NAMALWA (cell line): ENCODE results near the gene NR1D1.
A peak's percentile ranks its signal among the peaks of the same experiment; 100 is the strongest.

Experiments
- DNase-seq: peaks from one replicate; pipeline ENCODE4 v3.0.0-alpha.2; 2015; ENCODE audit warnings: low spot score

The NR1D1 gene

GRCh38 chr17:40075201-40075941 lies 25.0 kb downstream of the NR1D1 start:
- DNase-seq, result peak; percentile 78

- DNase-seq, result no peak
Measured at GRCh38 chr17:40074871-40075200, 25.6 kb downstream of the NR1D1 start.

GRCh38 chr17:40074175-40074512 lies 26.2 kb downstream of the NR1D1 start:
- no peak for DNase-seq

- DNase-seq, result no peak
Measured at GRCh38 chr17:40073454-40074174, 26.8 kb downstream of the NR1D1 start.

GRCh38 chr17:40072735-40073346 lies 27.5 kb downstream of the NR1D1 start:
- DNase-seq, result no peak

GRCh38 chr17:40072040-40072734 lies 28.2 kb downstream of the NR1D1 start:
- no peak for DNase-seq

- DNase-seq, result no peak
Measured at GRCh38 chr17:40071313-40072039, 28.9 kb downstream of the NR1D1 start.

GRCh38 chr17:40070709-40071312 lies 29.6 kb downstream of the NR1D1 start:
- no peak for DNase-seq

GRCh38 chr17:40069751-40070708 lies 30.4 kb downstream of the NR1D1 start:
- peak; percentile 75 for DNase-seq

GRCh38 chr17:40068917-40069750 lies 31.3 kb downstream of the NR1D1 start:
- DNase-seq, result peak; percentile 78

- DNase-seq, result no peak
Measured at GRCh38 chr17:40068584-40068916, 31.8 kb downstream of the NR1D1 start.

GRCh38 chr17:40068129-40068581 lies 32.2 kb downstream of the NR1D1 start:
- no peak for DNase-seq

- no peak for DNase-seq
Measured at GRCh38 chr17:40067710-40068109, 32.7 kb downstream of the NR1D1 start.

- DNase-seq, result no peak
Measured at GRCh38 chr17:40065769-40066510, 34.4 kb downstream of the NR1D1 start.

GRCh38 chr17:40064971-40065768 lies 35.2 kb downstream of the NR1D1 start:
- no peak for DNase-seq

GRCh38 chr17:40063901-40064531 lies 36.4 kb downstream of the NR1D1 start:
- peak; percentile 31 for DNase-seq

GRCh38 chr17:40063187-40063771 lies 37.1 kb downstream of the NR1D1 start:
- peak; percentile 43 for DNase-seq
